ENCODE results near the gene SLC13A2. TPM values are rescaled to one million over a fixed set of nuclear protein-coding genes. Genes with fewer than 3 reads are reported as not detected.

The SLC13A2 gene
- total and polyA plus RNA-seq, 2 donors (not counting 3 experiments of a cell fraction or from before 2014, with no cell fraction given): not detected

DNA sequence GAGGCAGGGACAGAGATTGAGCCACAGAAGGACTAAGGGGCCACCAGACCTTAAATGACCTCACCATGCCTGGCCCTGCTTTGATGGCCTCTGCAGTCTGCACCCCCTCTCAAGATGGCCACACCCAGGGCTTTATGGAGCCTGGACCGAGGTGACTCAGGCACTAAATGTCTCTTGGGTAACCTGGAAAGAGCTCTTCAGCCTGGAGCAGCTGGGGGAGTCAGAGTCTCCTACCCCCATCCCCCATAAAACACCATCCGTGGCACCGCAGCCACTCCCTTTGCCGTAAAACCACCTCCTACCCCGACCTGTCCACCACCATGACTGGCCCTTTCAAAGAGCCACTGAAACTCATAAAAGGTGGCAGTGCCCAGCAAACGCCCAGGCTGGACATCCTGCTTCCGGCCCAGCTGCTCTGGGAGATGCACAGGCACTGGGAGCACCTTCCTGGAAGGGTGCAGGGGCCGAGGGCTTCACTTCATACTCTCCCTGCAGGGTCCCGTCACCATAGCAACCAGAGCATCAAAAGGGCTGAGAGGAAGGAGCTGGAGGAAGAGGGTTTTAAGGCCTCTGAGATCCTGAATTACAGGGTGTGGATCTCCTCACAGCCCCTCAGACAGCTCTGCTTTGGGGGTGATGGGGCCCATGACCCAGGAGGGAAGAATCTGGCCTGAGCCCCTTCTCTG lies 55.0 kb downstream of the SLC13A2 start:
- no peak overlapping the region for H3K4me3 ChIP-seq (replicated peaks in 1 of 3; ENCODE audit: insufficient read depth in 1 of 3, low read depth in 1 of 3, low read length in 3 of 3)
- DNase-seq (ENCODE audit: low read depth, low spot score) (no peak), FAIRE-seq (no peak)
- dilution Hi-C loops (cut with MboI; ENCODE audit: extremely low pct_ligation_motif_present, low sequenced_read_pairs) (no loop called here), intact Hi-C loops (cut with micrococcal nuclease) (no loop called here)
- no peak overlapping the region for H3K9ac ChIP-seq (replicated peaks; ENCODE audit: extremely low read depth, insufficient read depth, low read length)
- ChIA-PET POLR2A (no interaction called here), CTCF (interaction anchor here (1.2 kb wide), 1 partner anchor 33 kb away, joined by 3 read pairs; no protein-coding TSS in a partner anchor)
- H4K20me1 ChIP-seq (replicated peaks; ENCODE audit: control insufficient read depth, extremely low read depth, insufficient read depth, low read length): no peaks in the 10 kb centered on the region
- no peaks in the 10 kb centered on the region for H3K27me3 ChIP-seq (ENCODE audit: control insufficient read depth in 2 of 2, insufficient read depth in 2 of 2, low read length in 2 of 2)
- no peaks in the 10 kb centered on the region for H3K4me1 ChIP-seq (ENCODE audit: control insufficient read depth, extremely low read depth, insufficient read depth, low read length)
- TF ChIP-seq, protein P1, sequence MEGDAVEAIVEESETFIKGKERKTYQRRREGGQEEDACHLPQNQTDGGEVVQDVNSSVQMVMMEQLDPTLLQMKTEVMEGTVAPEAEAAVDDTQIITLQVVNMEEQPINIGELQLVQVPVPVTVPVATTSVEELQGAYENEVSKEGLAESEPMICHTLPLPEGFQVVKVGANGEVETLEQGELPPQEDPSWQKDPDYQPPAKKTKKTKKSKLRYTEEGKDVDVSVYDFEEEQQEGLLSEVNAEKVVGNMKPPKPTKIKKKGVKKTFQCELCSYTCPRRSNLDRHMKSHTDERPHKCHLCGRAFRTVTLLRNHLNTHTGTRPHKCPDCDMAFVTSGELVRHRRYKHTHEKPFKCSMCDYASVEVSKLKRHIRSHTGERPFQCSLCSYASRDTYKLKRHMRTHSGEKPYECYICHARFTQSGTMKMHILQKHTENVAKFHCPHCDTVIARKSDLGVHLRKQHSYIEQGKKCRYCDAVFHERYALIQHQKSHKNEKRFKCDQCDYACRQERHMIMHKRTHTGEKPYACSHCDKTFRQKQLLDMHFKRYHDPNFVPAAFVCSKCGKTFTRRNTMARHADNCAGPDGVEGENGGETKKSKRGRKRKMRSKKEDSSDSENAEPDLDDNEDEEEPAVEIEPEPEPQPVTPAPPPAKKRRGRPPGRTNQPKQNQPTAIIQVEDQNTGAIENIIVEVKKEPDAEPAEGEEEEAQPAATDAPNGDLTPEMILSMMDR (IDR thresholded peaks at IDR 0.05; ENCODE audit: extremely low read depth in 1 of 2, insufficient read depth in 1 of 2, low read depth in 1 of 2, low read length in 2 of 2): no peak
- TF ChIP-seq JUN (IDR thresholded peaks at IDR 0.05; ENCODE audit: borderline replicate concordance, insufficient read depth, insufficient read length, low read depth) (no peak), POLR2A (IDR thresholded peaks at IDR 0.05; ENCODE audit: low read depth, low read length) (no peak), GATA2 (IDR thresholded peaks at IDR 0.05; ENCODE audit: insufficient read depth, insufficient read length, low read depth, low read length) (no peak), EZH2 (IDR thresholded peaks at IDR 0.05; ENCODE audit: borderline replicate concordance, low read depth, low read length, severe bottlenecking) (no peak)
- H3K9me3 ChIP-seq (replicated peaks; ENCODE audit: control insufficient read depth, insufficient read depth, low read length): no peaks in the 10 kb centered on the region
- BruUV-seq (replicated peaks): no TSS peak
- no peaks in the 10 kb centered on the region for H3K9me1 ChIP-seq (replicated peaks; ENCODE audit: control insufficient read depth, extremely low read depth, insufficient read depth, low read length)
- H2AFZ ChIP-seq (ENCODE audit: low read depth, low read length): no peak overlapping the region
- no peak overlapping the region for H3K4me2 ChIP-seq (ENCODE audit: insufficient read depth, low read length)
- H3K27ac ChIP-seq (ENCODE audit: insufficient read depth, low read depth, low read length): no peak overlapping the region
- no peaks in the 10 kb centered on the region for H3K79me2 ChIP-seq (ENCODE audit: control insufficient read depth, insufficient read depth, low read length)
- H3K36me3 ChIP-seq (ENCODE audit: control insufficient read depth in 2 of 2, extremely low read depth in 1 of 2, insufficient read depth in 2 of 2, low read length in 2 of 2): no peaks in the 10 kb centered on the region

DNA sequence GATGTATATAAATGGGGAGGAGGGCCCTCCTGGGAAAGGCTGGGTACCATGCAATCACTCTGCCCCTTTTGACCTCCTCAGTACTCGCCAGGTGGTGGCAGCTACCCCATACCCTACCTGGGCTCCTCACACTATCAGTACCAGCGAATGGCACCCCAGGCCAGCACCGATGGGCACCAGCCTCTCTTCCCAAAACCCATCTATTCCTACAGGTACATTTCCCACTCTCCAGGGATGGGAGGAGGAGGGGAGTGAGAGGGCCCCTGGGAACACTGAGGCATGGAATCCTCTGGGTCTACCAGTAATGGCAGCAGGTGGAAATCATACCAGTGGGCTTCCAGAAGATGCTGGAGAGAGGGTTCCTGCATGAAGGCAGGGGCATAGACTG lies 55.6 kb downstream of the SLC13A2 start:
- H3K27me3 ChIP-seq (ENCODE audit: control insufficient read depth in 2 of 2, insufficient read depth in 2 of 2, low read length in 2 of 2): no peaks in the 10 kb centered on the region
- FAIRE-seq: no peak
- H3K4me3 ChIP-seq (replicated peaks in 1 of 3; ENCODE audit: insufficient read depth in 1 of 3, low read depth in 1 of 3, low read length in 3 of 3): no peak overlapping the region
- dilution Hi-C loops (cut with MboI; ENCODE audit: extremely low pct_ligation_motif_present, low sequenced_read_pairs): no loop called here
- no peaks in the 10 kb centered on the region for H3K36me3 ChIP-seq (ENCODE audit: control insufficient read depth in 2 of 2, extremely low read depth in 1 of 2, insufficient read depth in 2 of 2, low read length in 2 of 2)
- TF ChIP-seq, protein P2, sequence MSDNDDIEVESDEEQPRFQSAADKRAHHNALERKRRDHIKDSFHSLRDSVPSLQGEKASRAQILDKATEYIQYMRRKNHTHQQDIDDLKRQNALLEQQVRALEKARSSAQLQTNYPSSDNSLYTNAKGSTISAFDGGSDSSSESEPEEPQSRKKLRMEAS (IDR thresholded peaks at IDR 0.05; ENCODE audit: insufficient read depth, insufficient read length): no peak
- TF ChIP-seq JUN (IDR thresholded peaks at IDR 0.05; ENCODE audit: borderline replicate concordance, insufficient read depth, insufficient read length, low read depth) (no peak), MYC (IDR thresholded peaks at IDR 0.05; ENCODE audit: low read depth, low read length) (no peak), POLR2AphosphoS5 (IDR thresholded peaks at IDR 0.05; ENCODE audit: insufficient read depth, low read depth, low read length) (no peak), GATA2 (IDR thresholded peaks at IDR 0.05; ENCODE audit: insufficient read depth, insufficient read length, low read depth, low read length) (no peak), FOS (IDR thresholded peaks at IDR 0.05; ENCODE audit: borderline replicate concordance, insufficient read depth, low read length) (no peak)
- TF ChIP-seq, protein P1 (IDR thresholded peaks at IDR 0.05; ENCODE audit: extremely low read depth in 1 of 2, insufficient read depth in 1 of 2, low read depth in 1 of 2, low read length in 2 of 2): no peak
- no TSS peak for BruUV-seq (replicated peaks)
- intact Hi-C loops (cut with micrococcal nuclease): no loop called here
- H3K4me1 ChIP-seq (ENCODE audit: control insufficient read depth, extremely low read depth, insufficient read depth, low read length): no peaks in the 10 kb centered on the region
- no peak for DNase-seq (ENCODE audit: low read depth, low spot score)
- no peaks in the 10 kb centered on the region for H4K20me1 ChIP-seq (replicated peaks; ENCODE audit: control insufficient read depth, extremely low read depth, insufficient read depth, low read length)
- H3K9me1 ChIP-seq (replicated peaks; ENCODE audit: control insufficient read depth, extremely low read depth, insufficient read depth, low read length): no peaks in the 10 kb centered on the region
- CTCF ChIA-PET: interaction anchor here (1.2 kb wide), 1 partner anchor 34 kb away, joined by 3 read pairs; no protein-coding TSS in a partner anchor
- no peak overlapping the region for H3K9ac ChIP-seq (replicated peaks; ENCODE audit: extremely low read depth, insufficient read depth, low read length)
- POLR2A ChIA-PET: no interaction called here
- no peaks in the 10 kb centered on the region for H3K79me2 ChIP-seq (ENCODE audit: control insufficient read depth, insufficient read depth, low read length)
- H3K4me2 ChIP-seq (ENCODE audit: insufficient read depth, low read length): no peak overlapping the region
- no peak overlapping the region for H3K27ac ChIP-seq (ENCODE audit: insufficient read depth, low read depth, low read length)
- H3K9me3 ChIP-seq (replicated peaks; ENCODE audit: control insufficient read depth, insufficient read depth, low read length): no peaks in the 10 kb centered on the region
- H2AFZ ChIP-seq (ENCODE audit: low read depth, low read length): no peak overlapping the region
